ENCODE measurements around the gene CCR2.

CCR2 gene

DNA sequence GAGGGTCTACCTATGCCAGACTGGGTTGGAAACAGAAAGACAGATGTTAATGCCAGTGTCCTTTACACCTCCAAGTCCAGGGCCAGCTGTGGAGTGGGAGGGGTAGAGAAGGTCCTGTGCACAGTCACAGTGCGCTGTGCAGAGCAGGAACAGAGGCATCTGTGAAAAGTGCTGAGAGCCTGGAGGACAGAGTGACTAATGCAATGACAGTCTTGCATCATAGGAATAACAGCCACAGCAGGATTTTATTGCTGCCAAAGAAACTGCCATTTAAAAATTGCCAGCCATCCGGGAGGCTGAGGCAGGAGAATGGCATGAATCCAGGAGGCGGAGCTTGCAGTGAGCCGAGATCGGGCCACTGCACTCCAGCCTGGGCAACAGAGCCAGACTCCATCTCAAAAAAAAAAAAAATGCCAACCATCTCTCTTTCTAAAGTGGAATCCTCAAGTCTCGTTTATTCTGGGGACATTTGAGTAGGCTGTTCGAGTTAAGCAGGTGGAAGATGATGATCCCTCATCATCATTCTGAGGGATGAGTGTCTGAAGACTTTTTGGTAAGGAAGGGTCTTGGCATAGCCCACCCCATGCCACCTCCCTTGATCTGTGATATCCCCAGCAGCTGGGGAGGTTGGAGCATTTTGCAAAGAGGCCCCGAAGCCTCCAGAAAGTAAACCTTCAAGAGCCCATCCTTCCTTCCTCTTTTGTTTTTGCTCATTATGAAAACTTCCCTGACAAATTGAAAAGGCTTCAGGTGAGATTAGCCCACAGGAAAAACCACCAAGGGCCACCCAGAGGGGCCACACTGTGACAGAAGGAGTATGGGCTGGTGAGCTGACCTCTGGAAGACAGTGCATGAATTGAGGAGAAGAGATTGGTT, 7.7 kb downstream of the CCR2 start (continued):
- TF ChIP-seq ZNF777 (tag by site-specific recombination; IDR thresholded peaks at IDR 0.05; ENCODE audit: borderline replicate concordance) (no peak), ZNF560 (tag by site-specific recombination; IDR thresholded peaks at IDR 0.05; ENCODE audit: borderline replicate concordance) (no peak), MYNN (tag by site-specific recombination; IDR thresholded peaks at IDR 0.05; ENCODE audit: borderline replicate concordance) (no peak), ZNF610 (tag by site-specific recombination; IDR thresholded peaks at IDR 0.05; ENCODE audit: borderline replicate concordance) (no peak), FEZF1 (tag by site-specific recombination; IDR thresholded peaks at IDR 0.05) (peak; percentile 76), ZNF2 (tag by site-specific recombination; IDR thresholded peaks at IDR 0.05) (no peak), REPIN1 (tag by site-specific recombination; IDR thresholded peaks at IDR 0.05; ENCODE audit: low read depth) (no peak), MEIS1 (CRISPR knock-in tag; IDR thresholded peaks at IDR 0.05; ENCODE audit: borderline replicate concordance) (no peak), ZFP41 (tag by site-specific recombination; IDR thresholded peaks at IDR 0.05; ENCODE audit: borderline replicate concordance) (no peak), ZNF184 (tag by site-specific recombination; IDR thresholded peaks at IDR 0.05) (no peak), ZNF658 (tag by site-specific recombination; IDR thresholded peaks at IDR 0.05) (no peak), ZNF510 (tag by site-specific recombination; IDR thresholded peaks at IDR 0.05; ENCODE audit: insufficient replicate concordance) (no peak), ZNF140 (tag by site-specific recombination; IDR thresholded peaks at IDR 0.05) (no peak), ZNF785 (tag by site-specific recombination; IDR thresholded peaks at IDR 0.05) (0 out of 2 replicates have a peak, but pooled peaks have one; percentile 33), ZNF558 (tag by site-specific recombination; IDR thresholded peaks at IDR 0.05) (peak; percentile 67; the same call in 1 of the 2 replicates), ZNF292 (tag by site-specific recombination; IDR thresholded peaks at IDR 0.05; ENCODE audit: borderline replicate concordance, low read depth) (no peak), ZSCAN23 (tag by site-specific recombination; IDR thresholded peaks at IDR 0.05) (no peak), GLI4 (tag by site-specific recombination; IDR thresholded peaks at IDR 0.05) (no peak), ZNF585B (tag by site-specific recombination; IDR thresholded peaks at IDR 0.05) (no peak), ZNF600 (tag by site-specific recombination; IDR thresholded peaks at IDR 0.05) (peak; percentile 46; the same call in 1 of the 2 replicates), ZNF791 (tag by site-specific recombination; IDR thresholded peaks at IDR 0.05) (no peak)
- TF ChIP-seq, protein P1, sequence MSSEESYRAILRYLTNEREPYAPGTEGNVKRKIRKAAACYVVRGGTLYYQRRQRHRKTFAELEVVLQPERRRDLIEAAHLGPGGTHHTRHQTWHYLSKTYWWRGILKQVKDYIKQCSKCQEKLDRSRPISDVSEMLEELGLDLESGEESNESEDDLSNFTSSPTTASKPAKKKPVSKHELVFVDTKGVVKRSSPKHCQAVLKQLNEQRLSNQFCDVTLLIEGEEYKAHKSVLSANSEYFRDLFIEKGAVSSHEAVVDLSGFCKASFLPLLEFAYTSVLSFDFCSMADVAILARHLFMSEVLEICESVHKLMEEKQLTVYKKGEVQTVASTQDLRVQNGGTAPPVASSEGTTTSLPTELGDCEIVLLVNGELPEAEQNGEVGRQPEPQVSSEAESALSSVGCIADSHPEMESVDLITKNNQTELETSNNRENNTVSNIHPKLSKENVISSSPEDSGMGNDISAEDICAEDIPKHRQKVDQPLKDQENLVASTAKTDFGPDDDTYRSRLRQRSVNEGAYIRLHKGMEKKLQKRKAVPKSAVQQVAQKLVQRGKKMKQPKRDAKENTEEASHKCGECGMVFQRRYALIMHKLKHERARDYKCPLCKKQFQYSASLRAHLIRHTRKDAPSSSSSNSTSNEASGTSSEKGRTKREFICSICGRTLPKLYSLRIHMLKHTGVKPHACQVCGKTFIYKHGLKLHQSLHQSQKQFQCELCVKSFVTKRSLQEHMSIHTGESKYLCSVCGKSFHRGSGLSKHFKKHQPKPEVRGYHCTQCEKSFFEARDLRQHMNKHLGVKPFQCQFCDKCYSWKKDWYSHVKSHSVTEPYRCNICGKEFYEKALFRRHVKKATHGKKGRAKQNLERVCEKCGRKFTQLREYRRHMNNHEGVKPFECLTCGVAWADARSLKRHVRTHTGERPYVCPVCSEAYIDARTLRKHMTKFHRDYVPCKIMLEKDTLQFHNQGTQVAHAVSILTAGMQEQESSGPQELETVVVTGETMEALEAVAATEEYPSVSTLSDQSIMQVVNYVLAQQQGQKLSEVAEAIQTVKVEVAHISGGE (tag by site-specific recombination; conservative IDR thresholded peaks at IDR 0.05; ENCODE audit: low read depth), result no peak
- TF ChIP-seq, protein P2, sequence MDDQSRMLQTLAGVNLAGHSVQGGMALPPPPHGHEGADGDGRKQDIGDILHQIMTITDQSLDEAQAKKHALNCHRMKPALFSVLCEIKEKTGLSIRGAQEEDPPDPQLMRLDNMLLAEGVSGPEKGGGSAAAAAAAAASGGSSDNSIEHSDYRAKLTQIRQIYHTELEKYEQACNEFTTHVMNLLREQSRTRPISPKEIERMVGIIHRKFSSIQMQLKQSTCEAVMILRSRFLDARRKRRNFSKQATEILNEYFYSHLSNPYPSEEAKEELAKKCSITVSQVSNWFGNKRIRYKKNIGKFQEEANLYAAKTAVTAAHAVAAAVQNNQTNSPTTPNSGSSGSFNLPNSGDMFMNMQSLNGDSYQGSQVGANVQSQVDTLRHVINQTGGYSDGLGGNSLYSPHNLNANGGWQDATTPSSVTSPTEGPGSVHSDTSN (CRISPR knock-in tag; IDR thresholded peaks at IDR 0.05), result no peak
- TF ChIP-seq, protein P3, sequence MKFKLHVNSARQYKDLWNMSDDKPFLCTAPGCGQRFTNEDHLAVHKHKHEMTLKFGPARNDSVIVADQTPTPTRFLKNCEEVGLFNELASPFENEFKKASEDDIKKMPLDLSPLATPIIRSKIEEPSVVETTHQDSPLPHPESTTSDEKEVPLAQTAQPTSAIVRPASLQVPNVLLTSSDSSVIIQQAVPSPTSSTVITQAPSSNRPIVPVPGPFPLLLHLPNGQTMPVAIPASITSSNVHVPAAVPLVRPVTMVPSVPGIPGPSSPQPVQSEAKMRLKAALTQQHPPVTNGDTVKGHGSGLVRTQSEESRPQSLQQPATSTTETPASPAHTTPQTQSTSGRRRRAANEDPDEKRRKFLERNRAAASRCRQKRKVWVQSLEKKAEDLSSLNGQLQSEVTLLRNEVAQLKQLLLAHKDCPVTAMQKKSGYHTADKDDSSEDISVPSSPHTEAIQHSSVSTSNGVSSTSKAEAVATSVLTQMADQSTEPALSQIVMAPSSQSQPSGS (tag by site-specific recombination; IDR thresholded peaks at IDR 0.05; ENCODE audit: low read depth), result peak; percentile 65; the same call in 1 of the 2 replicates
- TF ChIP-seq, protein P4, sequence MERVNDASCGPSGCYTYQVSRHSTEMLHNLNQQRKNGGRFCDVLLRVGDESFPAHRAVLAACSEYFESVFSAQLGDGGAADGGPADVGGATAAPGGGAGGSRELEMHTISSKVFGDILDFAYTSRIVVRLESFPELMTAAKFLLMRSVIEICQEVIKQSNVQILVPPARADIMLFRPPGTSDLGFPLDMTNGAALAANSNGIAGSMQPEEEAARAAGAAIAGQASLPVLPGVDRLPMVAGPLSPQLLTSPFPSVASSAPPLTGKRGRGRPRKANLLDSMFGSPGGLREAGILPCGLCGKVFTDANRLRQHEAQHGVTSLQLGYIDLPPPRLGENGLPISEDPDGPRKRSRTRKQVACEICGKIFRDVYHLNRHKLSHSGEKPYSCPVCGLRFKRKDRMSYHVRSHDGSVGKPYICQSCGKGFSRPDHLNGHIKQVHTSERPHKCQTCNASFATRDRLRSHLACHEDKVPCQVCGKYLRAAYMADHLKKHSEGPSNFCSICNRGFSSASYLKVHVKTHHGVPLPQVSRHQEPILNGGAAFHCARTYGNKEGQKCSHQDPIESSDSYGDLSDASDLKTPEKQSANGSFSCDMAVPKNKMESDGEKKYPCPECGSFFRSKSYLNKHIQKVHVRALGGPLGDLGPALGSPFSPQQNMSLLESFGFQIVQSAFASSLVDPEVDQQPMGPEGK (tag by site-specific recombination; IDR thresholded peaks at IDR 0.05), result no peak
- TF ChIP-seq, protein P5, sequence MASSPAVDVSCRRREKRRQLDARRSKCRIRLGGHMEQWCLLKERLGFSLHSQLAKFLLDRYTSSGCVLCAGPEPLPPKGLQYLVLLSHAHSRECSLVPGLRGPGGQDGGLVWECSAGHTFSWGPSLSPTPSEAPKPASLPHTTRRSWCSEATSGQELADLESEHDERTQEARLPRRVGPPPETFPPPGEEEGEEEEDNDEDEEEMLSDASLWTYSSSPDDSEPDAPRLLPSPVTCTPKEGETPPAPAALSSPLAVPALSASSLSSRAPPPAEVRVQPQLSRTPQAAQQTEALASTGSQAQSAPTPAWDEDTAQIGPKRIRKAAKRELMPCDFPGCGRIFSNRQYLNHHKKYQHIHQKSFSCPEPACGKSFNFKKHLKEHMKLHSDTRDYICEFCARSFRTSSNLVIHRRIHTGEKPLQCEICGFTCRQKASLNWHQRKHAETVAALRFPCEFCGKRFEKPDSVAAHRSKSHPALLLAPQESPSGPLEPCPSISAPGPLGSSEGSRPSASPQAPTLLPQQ (tag by site-specific recombination; IDR thresholded peaks at IDR 0.05), result peak; percentile 57; the same call in 1 of the 2 replicates
- TF ChIP-seq, protein P6, sequence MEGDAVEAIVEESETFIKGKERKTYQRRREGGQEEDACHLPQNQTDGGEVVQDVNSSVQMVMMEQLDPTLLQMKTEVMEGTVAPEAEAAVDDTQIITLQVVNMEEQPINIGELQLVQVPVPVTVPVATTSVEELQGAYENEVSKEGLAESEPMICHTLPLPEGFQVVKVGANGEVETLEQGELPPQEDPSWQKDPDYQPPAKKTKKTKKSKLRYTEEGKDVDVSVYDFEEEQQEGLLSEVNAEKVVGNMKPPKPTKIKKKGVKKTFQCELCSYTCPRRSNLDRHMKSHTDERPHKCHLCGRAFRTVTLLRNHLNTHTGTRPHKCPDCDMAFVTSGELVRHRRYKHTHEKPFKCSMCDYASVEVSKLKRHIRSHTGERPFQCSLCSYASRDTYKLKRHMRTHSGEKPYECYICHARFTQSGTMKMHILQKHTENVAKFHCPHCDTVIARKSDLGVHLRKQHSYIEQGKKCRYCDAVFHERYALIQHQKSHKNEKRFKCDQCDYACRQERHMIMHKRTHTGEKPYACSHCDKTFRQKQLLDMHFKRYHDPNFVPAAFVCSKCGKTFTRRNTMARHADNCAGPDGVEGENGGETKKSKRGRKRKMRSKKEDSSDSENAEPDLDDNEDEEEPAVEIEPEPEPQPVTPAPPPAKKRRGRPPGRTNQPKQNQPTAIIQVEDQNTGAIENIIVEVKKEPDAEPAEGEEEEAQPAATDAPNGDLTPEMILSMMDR (tag by site-specific recombination; IDR thresholded peaks at IDR 0.05), result no peak

Measured in HEK293 (cell line).